Measurements from ENCODE around the gene ACP1. TPM values are rescaled to one million over a fixed set of nuclear protein-coding genes. Genes with fewer than 3 reads are reported as not detected.
A peak's percentile ranks its signal among the peaks of the same experiment; 100 is the strongest.

The ACP1 gene
- total and polyA plus RNA-seq, 11 donors, result 51.4 to 99.7 (median 64.7) TPM

- no peaks in the 10 kb centered on the region for H3K36me3 ChIP-seq
- TF ChIP-seq CTCF (IDR thresholded peaks at IDR 0.05), result no peak
- TF ChIP-seq POLR2A (IDR thresholded peaks at IDR 0.05), result no peak
- intact Hi-C loops (cut with DNase I), result no loop called here
- WGBS, 4 donors, result 88 to 91% (median 90%) methylated on average over 34 of the region's 34 CpGs
- DNase-seq, result no peak
- no peak overlapping the region for H3K27ac ChIP-seq
- no peaks in the 10 kb centered on the region for H3K9me3 ChIP-seq
- no peaks in the 10 kb centered on the region for H3K4me1 ChIP-seq
- peaks cover 0 to 10% (median 0%) of the 10 kb centered on the region in 9 donors for H3K27me3 ChIP-seq
- peak in 1 of 4 donors; percentile 48 for ATAC-seq
- no peak overlapping the region for H3K4me3 ChIP-seq
Observed at GRCh38 chr2:319059-319600, 54.4 kb downstream of the ACP1 start.

GRCh38 chr2:320561-320960 lies 55.8 kb downstream of the ACP1 start:
- Histone ChIP-seq H3K36me3 (no peaks in the 10 kb centered on the region), H3K27me3 (peaks cover 0 to 3% (median 0%) of the 10 kb centered on the region in 9 donors), H3K4me3 (no peak overlapping the region), H3K27ac (no peak overlapping the region), H3K9me3 (no peaks in the 10 kb centered on the region), H3K4me1 (no peaks in the 10 kb centered on the region)
- ATAC-seq (no peak), DNase-seq (no peak)
- TF ChIP-seq POLR2A (IDR thresholded peaks at IDR 0.05) (no peak), CTCF (IDR thresholded peaks at IDR 0.05) (no peak)
- intact Hi-C loops (cut with DNase I), result no loop called here
- 84 to 94% (median 88%) methylated on average over 4 of the region's 4 CpGs for WGBS, 4 donors

- TF ChIP-seq CTCF (IDR thresholded peaks at IDR 0.05), result no peak
- TF ChIP-seq POLR2A (IDR thresholded peaks at IDR 0.05), result no peak
- ATAC-seq (no peak), DNase-seq (no peak)
- Histone ChIP-seq H3K27me3 (peaks cover 0 to 3% (median 0%) of the 10 kb centered on the region in 9 donors), H3K4me1 (no peaks in the 10 kb centered on the region), H3K4me3 (no peak overlapping the region), H3K27ac (no peak overlapping the region), H3K36me3 (no peaks in the 10 kb centered on the region), H3K9me3 (peaks cover 0 to 7% (median 0%) of the 10 kb centered on the region in 12 donors)
- intact Hi-C loops (cut with DNase I), result no loop called here
- 70 to 75% (median 73%) methylated on average over 10 of the region's 10 CpGs for WGBS, 4 donors
Observed at GRCh38 chr2:322326-322725, 57.6 kb downstream of the ACP1 start.

GRCh38 chr2:323035-323434 lies 58.3 kb downstream of the ACP1 start:
- Histone ChIP-seq H3K4me1 (no peaks in the 10 kb centered on the region), H3K9me3 (peaks cover 0 to 11% (median 0%) of the 10 kb centered on the region in 12 donors), H3K27ac (no peak overlapping the region), H3K4me3 (no peak overlapping the region), H3K36me3 (no peaks in the 10 kb centered on the region), H3K27me3 (peaks cover 0 to 3% (median 0%) of the 10 kb centered on the region in 9 donors)
- DNase-seq (no peak), ATAC-seq (no peak)
- intact Hi-C loops (cut with DNase I), result no loop called here
- 76 to 89% (median 83%) methylated on average over 9 of the region's 9 CpGs for WGBS, 4 donors
- no peak for TF ChIP-seq CTCF (IDR thresholded peaks at IDR 0.05)
- no peak for TF ChIP-seq POLR2A (IDR thresholded peaks at IDR 0.05)

Other genes with a start within 250 kb of the ACP1 start
- 10 to 100 TPM in 1 of 9 donors, 1 to 10 TPM in 8; 1.6 to 10.1 (median 3.9) TPM for gene FAM110C, start 218.4 kb upstream of the ACP1 start, total RNA-seq
- gene FAM110C, start 218.4 kb upstream of the ACP1 start, polyA plus RNA-seq, result 1 to 10 TPM; 1.4 to 1.6 TPM
- 10 to 100 TPM in 5 of 9 donors, 1 to 10 TPM in 4; 4.9 to 16.4 (median 10.5) TPM for gene SH3YL1, start 915 bp upstream of the ACP1 start, total RNA-seq
- 10 to 100 TPM in 1 of 2 donors, 1 to 10 TPM in 1; 7.1 to 11.7 TPM for gene SH3YL1, start 915 bp upstream of the ACP1 start, polyA plus RNA-seq
- gene ALKAL2, start 23.1 kb downstream of the ACP1 start, total RNA-seq, result 1 to 10 TPM in 5 of 9 donors, under 1 TPM in 4; 0.44 to 9.0 (median 2.2) TPM
- 1 to 10 TPM in 1 of 2 donors, under 1 TPM in 1; 0.25 to 1.2 TPM for gene ALKAL2, start 23.1 kb downstream of the ACP1 start, polyA plus RNA-seq

Measured in heart left ventricle (tissue), 16 donors.